KBM-7 (cell line): Measurements from ENCODE around the gene ANXA2.
A peak's percentile ranks its signal among the peaks of the same experiment; 100 is the strongest.
"Not testable (repeated sequence)": the region's sequence is repeated elsewhere in the genome, so short reads cannot be mapped to it uniquely, and the experiment has no call there.

Experiments used
- DNase-seq: peaks from one replicate; pipeline ENCODE4 v3.0.0-alpha.2; 2015
- in situ Hi-C: fragments of 300-500 bp; cut with MboI; formaldehyde crosslinking; loops from 2 replicates; pipeline ENCODE4 v1.14.3; 2020; ENCODE audit warnings: low sequenced_read_pairs, low pct_unique_long_range_greater_than_20kb, mixed read lengths

ANXA2 gene

GRCh38 chr15:60351066-60351465, 46.7 kb downstream of the ANXA2 start:
- in situ Hi-C loops = no loop called here
- no peak for DNase-seq

- DNase-seq = no peak
- in situ Hi-C loops = no loop called here
Measured at GRCh38 chr15:60350108-60350507, 47.7 kb downstream of the ANXA2 start.

- in situ Hi-C loops = no loop called here
- no peak for DNase-seq
Measured at GRCh38 chr15:60349589-60349988, 48.2 kb downstream of the ANXA2 start.

GRCh38 chr15:60347480-60348049, 50.2 kb downstream of the ANXA2 start:
- DNase-seq = no peak

GRCh38 chr15:60346653-60347052, 51.1 kb downstream of the ANXA2 start:
- in situ Hi-C loops = no loop called here
- DNase-seq = no peak

More at GRCh38 chr15:60347480-60348049, 50.2 kb downstream of the ANXA2 start:
- in situ Hi-C loops = no loop called here

- no peak for DNase-seq
- in situ Hi-C loops = no loop called here
Measured at GRCh38 chr15:60346077-60346476, 51.7 kb downstream of the ANXA2 start.

GRCh38 chr15:60345598-60345997, 52.2 kb downstream of the ANXA2 start:
- no peak for DNase-seq
- in situ Hi-C loops = no loop called here

GRCh38 chr15:60344987-60345386, 52.8 kb downstream of the ANXA2 start:
- no peak for DNase-seq
- in situ Hi-C loops = no loop called here

- in situ Hi-C loops = no loop called here
- DNase-seq = no peak
Measured at GRCh38 chr15:60344461-60344860, 53.3 kb downstream of the ANXA2 start.

- DNase-seq = no peak
- in situ Hi-C loops = no loop called here
Measured at GRCh38 chr15:60343221-60343970, 54.4 kb downstream of the ANXA2 start.

GRCh38 chr15:60340207-60340921, 57.4 kb downstream of the ANXA2 start:
- in situ Hi-C loops = no loop called here
- DNase-seq = no peak

GRCh38 chr15:60339236-60339635, 58.5 kb downstream of the ANXA2 start:
- in situ Hi-C loops = no loop called here
- no peak for DNase-seq

GRCh38 chr15:60338810-60339209, 59.0 kb downstream of the ANXA2 start:
- in situ Hi-C loops = no loop called here
- DNase-seq = no peak

GRCh38 chr15:60337076-60337475, 60.7 kb downstream of the ANXA2 start:
- in situ Hi-C loops = no loop called here
- no peak for DNase-seq

- in situ Hi-C loops = not testable (repeated sequence)
Measured at GRCh38 chr15:60335296-60335695, 62.5 kb downstream of the ANXA2 start.

GRCh38 chr15:60328852-60329443, 68.8 kb downstream of the ANXA2 start:
- peak; percentile 42 for DNase-seq
- in situ Hi-C loops = no loop called here

More at GRCh38 chr15:60335296-60335695, 62.5 kb downstream of the ANXA2 start:
- DNase-seq = not testable (repeated sequence)

- DNase-seq = peak; percentile 76
- in situ Hi-C loops = no loop called here
Measured at GRCh38 chr15:60326824-60327654, 70.7 kb downstream of the ANXA2 start.

- in situ Hi-C loops = no loop called here
- no peak for DNase-seq
Measured at GRCh38 chr15:60326343-60326742, 71.4 kb downstream of the ANXA2 start.

- in situ Hi-C loops = no loop called here
- DNase-seq = no peak
Measured at GRCh38 chr15:60325905-60326304, 71.9 kb downstream of the ANXA2 start.
